Stimulated activated CD4-positive, alpha-beta T cell treated with anti-CD3 and anti-CD28 coated beads, Interleukin-2, amount 100 ng/mL, for 48 hours (primary cell): Measurements from ENCODE around the gene ZNF362.

Experiments
- DNase-seq, 2 donors: peaks; one replicate each; pipeline ENCODE4 v3.0.0-alpha.2; 2020

ZNF362 gene

DNA sequence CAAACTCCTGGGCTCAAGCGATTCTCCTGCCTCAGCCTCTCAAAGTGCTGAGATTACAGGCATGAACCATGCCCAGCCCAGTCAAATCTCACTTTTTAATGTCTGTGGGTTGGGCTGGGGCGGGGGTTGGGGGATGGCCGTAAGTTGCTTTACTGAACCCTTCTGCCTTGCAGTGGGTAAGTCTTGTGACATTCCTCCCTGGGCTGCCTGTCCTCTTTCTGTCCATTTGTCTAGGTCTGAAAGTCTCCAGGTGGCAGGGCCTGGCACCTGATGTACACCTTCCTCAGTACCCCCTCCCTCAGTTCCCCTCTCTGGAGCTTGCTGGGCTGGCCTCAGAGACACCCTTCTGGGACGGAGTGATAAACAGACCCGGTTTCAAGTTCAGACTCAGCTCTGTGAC, 13.3 kb downstream of the ZNF362 start:
- DNase-seq, result no peak

DNA sequence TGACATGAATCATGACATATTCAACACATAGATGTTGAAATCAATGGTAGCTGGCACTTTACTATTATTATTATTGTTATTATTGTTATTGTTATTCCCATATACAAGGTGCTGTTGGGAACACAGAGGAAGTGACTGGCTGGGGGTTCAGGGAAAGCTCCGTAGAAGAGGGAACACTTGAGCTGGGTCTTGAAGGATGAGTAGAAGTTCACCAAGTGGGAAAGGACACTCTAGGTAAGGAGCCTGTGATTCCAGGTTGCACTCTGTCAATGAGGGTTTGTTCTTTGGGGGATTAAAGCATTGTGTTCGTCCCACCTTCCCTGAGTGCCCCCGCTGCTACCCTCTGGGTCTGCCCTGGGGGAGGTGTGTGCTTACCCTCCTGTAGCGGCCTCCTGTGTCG, 14.1 kb downstream of the ZNF362 start:
- no peak for DNase-seq

DNA sequence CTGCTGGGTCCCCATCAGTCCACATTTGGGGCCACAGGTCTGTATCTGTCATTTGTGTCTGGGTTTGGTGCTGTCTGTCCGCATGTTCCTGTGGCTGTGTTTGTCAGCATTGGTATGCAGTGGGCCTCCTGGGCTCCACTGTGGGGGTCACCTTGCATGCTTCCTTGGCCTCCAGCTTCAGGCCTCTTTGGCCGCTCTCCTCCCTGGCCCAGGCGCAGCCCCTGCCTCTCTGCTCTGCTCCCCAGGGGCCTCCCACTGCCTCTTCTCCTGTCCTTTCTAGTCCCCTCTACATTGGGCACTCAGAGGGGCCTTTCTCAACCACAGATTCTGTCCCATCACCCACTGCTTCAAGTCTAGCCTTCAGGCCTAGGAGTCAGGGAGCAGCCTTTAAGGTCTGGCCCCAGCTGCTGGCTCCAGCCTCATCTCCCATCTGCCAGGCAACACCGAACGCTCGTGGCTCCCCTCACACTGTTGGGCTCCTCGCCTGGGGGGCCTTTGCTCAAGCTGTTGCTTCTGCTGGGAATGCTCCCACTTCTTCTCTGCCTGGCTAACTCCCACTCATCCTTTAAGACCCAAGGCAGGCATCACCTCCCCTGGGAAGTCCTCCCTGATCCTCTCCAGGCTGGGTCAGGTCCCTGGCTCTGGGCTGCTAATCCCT, 14.6 kb downstream of the ZNF362 start:
- DNase-seq, result no peak

DNA sequence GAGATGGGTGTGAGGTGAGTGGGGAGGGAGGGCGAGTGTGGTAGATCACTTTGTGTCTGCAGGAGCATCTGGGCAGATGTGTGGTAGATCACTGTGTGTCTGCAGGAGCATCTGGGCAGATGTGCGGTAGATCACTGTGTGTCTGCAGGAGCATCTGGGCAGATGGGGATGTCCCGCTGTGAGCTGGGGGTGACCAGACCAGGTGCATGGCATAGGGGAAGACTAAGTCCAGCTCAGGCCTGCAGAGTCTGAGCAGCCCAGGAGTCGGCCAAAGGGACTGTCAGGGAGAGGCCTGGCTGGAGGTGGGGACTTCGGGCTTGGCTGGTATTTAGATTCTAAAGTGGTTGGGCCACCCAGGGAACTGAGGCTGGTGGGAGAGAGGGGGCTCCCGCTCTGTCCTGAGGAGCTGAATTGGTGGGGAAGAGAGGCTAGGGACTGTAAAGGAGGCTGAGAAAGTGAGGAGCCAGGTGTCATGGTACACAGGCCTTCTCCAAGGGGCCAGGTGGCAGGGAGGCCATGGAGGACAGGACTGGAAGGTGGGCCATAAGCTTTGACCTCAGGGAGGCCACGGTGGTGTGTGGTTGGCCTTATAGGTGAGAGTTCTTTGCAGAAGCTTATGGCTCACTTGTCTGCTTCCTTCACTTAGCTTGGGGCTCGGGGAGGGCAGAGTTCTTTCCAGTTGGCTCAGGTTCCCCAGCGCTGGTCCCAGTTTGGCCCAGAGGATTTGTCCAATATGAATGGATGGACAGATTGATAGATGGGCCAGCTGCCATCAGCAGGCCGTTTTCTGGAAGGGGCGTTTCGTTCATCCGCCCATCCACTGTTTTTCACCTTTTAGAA, 15.6 kb downstream of the ZNF362 start:
- no peak for DNase-seq

DNA sequence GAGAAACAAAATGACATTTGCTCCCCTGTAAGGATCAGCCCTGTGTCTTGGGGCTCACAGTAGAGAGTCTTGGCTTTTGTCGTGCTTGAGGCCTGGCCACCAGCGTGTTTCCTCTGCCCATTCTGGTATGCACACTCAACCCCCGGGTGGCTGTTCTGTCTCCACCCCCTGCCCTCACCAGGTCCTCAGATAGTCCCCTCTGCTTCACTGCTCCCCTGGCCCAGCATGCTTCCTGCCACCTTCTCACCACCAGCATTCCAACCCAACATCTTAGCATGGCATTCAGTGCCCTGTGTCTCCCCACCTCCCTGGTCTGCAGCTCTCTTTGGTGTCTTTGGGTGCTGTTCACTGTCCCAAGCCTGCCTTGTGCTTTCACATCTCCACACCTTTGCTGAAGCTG, 16.2 kb downstream of the ZNF362 start:
- no peak for DNase-seq

DNA sequence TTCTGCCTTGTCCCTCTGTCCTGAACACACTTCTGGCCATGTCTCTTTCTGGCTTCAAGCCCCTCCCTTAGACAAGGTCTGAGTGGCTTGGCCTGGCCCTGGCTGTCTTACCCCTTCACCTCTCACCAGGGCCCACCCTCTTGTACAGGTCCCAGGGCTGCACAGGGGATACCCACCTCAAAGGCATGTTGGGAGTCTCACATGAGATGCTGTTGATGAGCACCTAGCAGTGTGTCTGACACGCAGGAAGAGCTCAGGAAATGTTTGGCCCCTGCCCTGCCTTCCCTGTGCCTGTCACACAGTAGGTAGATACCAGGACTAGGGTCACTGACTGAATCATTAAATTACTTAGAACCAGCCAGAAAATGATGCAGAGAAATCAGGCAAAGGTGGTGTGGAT, 16.6 kb downstream of the ZNF362 start:
- DNase-seq, result no peak

DNA sequence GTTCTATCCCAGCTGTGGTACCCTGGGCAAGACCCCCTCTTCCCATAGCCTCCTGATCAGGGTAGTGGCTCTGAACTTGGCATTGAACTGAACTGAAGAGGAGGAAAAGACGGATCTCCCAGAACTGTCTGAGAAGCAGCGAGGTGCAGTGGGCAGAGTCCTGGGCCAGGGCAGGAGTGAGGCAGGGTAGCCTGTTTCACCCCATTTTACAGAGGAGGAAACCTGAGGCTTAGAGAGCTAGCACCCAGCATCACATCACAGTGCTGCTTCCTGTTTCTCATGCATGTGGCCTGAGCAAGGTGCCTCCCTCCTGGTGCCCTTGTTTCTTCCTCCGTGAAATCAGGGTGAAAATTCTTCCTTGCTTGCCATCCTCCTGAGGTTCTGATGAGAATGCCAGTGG, 17.1 kb downstream of the ZNF362 start:
- DNase-seq, result no peak

DNA sequence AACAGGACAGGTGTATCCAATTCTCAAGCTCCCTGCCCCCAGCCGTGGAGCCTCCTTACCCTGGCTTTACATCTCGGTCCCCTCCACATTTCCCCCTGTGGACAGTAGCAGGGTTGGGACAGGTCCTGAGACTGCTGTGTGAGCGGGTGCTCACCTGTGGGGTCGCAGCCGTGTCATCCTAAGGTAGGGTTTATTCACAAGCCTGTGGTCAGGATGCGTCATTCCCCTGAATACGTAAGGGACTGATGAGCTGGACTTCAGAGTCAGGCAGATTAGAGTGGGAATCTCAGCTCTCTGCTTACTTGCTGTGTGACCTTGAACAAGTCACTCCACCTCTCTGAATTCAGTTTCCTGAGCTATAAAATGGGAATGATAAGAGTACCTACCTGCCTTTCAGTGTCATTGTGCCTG, 17.7 kb downstream of the ZNF362 start:
- no peak for DNase-seq

DNA sequence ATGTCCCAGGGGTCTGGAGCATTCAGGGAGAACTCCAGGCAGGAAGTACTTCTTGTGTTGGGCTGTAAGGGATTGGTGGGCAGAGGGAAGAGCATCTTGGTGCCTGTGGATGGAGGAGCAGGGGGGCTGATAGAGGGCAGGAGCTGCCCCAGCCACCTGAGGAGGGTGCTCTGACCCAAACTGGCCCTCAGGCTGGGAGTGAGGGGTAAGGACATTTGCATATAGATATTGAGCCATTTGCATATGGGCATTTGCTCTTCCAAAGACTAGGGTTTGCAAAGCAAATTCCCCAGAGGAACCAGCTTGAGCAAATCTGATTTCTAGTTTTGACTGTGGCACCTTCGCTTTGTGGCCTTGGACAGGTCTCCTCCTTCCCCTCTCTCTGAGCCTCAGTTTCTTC, 18.2 kb downstream of the ZNF362 start:
- no peak for DNase-seq

DNA sequence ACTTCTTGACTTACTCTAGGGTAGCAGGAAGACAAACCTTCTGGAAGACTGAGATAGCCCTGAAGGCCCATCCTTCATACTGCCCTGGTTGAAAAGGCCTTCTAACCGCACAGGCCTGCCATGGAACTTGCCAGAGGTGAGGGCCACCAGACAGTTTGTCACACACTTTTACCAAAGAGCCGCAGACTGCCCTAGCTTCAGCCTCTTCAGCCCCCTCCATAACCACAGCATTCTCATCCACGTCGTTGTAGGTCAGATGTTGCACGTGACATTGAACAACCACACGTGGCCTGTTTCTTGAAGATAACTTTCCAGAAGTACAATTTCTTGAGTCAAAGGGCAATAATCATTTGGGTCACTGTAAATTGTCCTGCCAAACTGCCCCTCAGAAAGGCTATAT, 18.9 kb downstream of the ZNF362 start:
- DNase-seq, result no peak

DNA sequence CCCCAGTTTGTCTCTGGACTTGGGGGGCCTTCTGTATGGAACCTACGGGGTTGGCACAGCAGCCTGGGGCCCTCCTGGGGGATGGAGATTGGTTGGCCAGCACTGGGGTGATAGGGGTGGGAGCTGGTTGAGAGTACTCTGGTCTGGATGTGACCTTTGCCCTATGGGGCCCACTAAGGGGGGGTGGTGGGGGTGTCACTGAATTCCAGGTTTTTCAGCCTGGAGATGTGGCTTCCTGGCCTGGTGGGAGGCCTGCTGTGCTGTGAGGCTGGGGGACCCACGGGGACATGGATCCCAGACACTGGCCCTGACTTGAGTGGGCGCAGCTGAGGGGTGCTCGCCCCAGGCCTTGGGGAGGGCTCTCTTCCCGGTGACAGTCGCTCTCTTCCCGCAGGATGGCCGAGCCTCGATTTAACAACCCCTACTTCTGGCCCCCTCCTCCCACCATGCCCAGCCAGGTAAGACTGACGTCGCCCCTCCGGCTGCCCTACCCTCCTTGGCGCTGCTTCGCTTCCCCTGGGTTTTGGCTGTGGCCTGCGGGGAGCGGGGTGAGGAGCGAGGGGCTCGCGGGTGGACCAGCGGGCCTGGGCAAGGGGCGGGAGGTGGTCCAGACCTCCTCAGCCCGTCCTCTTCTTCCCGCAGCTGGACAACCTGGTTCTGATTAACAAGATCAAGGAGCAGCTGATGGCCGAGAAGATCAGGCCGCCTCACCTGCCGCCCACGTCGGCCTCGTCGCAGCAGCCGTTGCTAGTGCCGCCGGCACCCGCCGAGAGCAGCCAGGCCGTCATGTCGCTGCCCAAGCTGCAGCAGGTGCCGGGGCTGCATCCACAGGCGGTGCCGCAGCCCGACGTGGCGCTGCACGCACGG, 19.6 kb downstream of the ZNF362 start:
- no peak for DNase-seq

DNA sequence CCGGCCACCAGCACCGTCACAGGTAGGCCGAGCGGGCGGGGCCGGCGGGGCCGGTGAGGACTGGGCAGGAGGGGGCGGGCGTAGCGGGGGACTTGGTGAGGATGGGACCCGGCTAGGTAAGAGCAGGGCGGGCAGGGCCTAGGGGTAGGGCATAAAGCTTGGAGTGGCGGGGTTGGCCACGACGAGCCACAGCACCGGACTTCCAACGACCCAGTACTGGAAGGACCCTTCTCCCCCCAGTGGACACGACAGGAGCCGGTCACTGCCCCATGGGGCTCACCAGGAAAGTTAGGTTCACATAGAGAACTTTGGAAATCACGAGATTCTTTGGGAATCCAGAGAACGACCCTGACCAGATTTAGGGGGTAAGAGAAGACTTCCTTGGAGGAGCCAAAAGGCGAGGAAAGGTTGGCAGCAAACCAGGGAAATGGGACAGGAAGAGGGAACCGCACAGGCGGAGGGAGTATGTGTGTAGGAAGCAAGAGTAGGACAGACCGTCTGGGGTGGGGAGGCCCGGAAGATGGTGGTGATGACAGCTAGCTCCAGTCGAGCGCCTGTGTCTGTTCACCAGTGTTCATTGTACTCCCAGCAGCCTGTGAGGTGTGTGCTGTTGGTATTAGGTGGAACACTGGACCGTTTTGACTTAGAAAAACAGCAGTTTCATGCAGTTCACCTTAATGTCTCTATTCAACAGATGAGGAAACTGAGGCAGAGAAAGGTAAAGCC, 20.4 kb downstream of the ZNF362 start:
- no peak for DNase-seq

DNA sequence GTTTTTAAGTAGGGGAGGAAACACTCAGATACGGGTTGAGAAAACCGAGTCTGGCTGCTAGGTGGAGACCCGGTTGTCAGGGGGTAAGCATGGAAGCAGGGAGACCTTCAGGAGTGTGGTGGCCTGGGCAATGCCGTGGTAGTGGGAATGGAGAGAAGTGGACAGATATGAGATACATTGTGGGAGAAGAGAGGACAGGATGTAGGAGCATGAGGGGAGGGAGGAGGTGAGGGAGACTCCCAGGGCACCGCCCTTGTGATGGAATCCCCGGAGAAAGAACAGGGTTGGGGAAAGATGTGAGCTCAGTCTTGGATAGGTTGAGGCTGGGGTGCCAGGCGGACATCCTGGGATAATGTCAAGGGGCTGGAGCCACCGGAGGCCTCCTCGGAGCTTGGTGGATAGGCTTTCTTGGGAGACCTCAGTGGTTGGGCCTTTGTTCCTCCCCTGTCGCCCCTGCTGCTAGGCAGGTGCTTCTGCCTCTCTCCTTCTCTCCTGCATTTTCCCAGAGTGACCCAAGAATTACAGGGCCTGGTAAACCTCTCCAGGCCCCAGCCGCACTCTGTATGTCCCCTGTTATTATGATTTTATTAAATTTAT, 21.3 kb downstream of the ZNF362 start:
- DNase-seq, result no peak

DNA sequence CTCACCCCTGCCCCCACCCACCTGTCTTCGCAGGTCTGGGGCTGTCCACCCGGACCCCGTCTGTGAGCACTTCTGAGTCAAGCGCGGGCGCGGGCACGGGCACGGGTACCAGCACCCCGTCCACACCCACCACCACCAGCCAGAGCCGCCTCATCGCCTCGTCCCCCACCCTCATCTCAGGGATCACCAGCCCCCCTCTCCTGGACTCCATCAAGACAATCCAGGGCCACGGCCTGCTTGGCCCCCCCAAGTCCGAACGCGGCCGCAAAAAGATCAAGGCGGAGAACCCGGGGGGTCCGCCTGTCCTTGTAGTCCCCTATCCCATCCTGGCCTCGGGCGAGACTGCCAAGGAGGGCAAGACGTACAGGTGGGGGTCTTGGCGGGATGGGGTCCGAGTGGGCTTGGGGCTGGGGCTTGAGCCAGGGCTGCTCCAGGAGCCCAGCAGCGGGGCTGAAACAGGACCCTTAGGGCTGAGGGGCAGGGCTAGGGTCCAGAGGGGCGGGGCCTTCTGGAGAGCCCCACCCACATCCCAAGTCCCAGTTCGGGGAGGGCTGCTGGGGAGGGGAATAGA, 23.9 kb downstream of the ZNF362 start:
- no peak for DNase-seq

DNA sequence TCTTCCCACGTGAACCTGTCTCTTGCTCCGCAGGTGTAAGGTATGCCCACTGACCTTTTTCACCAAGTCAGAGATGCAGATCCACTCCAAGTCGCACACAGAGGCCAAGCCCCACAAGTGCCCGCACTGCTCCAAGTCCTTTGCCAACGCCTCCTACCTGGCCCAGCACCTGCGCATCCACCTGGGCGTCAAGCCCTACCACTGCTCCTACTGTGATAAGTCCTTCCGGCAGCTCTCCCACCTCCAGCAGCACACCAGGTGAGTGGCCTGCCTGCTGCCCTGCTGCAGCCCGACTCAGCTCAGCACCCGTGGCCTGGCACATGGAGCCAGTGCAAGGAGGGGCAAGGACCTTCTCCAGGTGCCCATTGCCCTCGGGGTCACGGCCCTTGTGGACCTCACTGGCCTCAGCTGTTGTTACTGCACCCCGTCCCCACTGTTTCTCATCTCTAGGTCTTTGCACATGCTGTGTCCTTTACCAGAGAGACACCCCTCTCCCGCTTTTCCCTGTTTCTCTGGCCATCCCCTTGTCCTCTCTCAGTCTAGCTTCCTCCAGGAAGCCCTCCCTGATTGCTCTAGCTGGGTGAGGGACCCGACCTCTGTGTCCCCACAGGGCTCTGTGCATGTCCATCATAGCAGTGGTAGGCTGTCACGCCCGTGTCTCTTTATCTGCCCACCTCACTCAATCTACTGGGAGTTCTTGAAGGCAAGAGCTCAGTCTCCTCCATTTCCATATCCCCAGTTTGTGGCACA, 25.4 kb downstream of the ZNF362 start:
- DNase-seq, result no peak

DNA sequence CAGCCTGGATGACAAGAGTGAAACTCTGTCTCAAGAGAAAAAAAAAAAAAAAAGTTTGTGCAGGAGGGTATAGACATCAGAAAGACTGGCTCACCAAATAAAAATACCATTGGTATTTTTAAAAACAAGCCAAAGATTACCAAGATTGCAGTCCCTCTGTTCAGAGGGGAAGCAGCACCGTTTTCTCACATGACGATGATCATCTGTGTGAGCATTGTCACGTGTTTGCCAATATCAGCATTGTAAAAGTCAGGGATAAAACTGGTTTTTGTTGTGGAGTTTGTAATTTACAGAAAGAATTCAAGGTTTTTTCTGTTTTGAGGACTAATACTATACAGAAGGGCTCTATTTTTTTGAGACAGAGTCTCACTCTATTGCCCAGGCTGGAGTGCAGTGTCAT, 26.5 kb downstream of the ZNF362 start:
- DNase-seq, result no peak

DNA sequence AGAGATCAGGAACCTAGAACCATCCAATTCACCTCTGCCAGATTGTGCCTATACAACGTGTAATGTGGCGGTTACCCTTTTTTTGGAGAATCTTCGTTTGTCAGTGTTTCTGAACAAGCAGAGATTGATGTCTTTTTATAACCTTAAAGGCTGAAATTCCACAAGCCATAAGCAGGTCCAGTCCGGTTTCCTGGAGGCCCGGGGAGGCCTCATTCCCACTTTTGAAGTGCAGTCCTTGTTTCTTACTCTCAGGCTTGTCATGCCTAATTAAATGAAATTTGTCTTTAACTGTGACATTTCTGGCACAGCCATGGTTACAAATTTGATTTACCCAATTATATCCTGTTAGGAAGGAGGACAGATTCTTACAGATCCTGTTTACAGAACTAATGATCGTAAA, 27.8 kb downstream of the ZNF362 start:
- no peak for DNase-seq

DNA sequence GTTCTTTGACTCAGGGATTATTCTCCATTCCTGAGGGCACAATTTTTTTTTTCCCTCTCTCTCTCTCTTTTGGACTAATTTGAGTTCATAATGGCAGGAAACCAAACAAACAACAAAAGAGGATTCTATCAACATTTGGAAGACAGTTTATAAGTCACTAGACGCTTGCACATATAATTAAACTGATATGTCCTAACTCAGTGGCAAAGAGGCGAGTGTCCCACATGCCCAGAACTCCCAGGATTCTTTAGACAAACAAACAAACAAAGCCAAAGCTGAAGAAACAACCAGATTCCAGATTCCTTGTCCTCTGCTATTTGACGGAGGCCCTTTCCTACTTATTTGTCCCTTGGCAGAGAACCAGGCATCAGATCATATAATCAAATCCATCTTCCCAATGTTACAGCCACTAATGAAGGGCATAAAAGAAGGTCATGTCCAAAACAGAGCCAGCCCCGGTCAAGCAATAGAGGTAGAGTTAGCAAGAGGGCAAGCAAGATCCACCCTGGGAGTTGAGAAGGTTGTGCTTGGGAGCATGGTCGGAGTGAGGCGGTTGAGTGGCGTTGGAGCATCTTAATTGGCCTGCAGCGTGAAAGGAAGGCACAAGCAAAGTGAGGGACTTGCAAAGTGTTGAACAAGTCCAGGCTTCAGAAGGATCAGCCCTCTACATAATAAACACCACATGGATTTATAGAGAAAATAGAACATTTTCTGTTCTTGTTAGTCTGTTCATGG, 30.3 kb downstream of the ZNF362 start:
- DNase-seq, result no peak

DNA sequence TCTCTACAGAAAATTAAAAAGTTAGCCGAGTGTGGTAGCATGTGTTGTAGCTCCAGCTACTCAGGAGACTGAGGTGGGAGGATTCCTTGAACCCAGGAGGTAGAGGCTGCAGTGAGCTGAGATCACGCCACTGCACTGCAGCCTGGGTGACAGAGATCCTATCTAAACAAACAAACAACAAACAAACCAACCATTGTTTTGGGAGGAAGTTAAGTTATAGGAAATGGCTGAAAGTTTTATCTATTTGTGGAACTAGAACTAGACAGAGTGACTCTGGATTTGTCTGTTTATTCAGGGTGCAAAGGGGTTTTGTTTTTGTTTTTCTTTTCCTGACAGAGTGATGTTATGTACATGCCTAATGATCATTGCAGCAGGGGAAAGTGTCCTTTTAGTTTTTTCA, 31.0 kb downstream of the ZNF362 start:
- DNase-seq, result no peak

DNA sequence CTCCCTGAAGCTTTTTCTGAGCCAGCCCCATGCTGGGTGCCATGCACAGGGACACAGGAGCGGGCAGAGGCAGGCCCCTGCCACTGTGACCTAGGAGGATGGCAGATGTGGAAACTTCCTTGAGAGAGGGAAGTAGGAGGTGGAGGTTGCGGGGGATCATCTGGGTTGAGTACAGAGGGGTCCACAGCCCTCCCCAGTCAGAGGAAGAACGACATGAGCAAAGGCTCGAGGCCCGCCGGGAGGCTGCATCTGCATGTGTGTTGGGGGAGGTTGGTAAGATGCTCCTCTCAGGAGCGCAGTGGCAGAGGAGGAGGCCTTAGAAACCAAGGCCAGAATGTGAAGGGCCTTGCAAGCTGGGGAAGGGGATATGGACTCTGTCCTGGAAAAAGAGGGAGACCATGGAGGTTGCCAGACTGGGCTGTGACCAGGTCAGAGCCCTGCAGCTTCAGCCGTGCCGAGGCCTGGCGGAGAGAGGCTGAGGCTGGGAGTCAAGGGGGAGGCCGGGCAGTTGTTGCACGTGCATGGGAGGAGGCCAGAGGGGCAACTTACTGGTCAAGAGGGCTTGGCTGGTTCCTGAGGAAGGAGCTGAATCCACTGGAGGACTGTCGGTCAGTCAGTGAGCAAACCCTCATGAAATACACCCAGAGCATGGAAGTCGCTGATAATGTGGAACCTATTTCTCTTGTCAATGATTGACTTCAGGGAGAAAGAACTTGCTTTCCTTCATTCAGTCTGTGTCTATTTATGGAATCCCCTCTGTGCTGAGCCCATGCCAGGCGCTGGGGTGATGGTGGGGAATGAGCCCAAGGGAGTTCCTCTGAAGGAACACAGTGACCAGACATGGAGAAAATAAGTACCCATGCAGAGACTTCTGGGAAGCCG, 32.9 kb downstream of the ZNF362 start:
- no peak for DNase-seq
